ENCODE measurements around the gene PLCH2. TPM values are rescaled to one million over a fixed set of nuclear protein-coding genes. Genes with fewer than 3 reads are reported as not detected.

PLCH2 gene
- polyA plus RNA-seq, 1 donor from 2014 or later, result 5.7 TPM

GRCh38 chr1:2468540-2468939, 7.5 kb upstream of the PLCH2 start:
- Histone ChIP-seq H3K27ac (ENCODE audit: low read length) (no peak overlapping the region), H3K9me2 (ENCODE audit: insufficient read depth, low read length) (no peaks in the 10 kb centered on the region), H3K4me2 (ENCODE audit: low read length) (no peak overlapping the region), H3K36me3 (ENCODE audit: insufficient read depth, low read length) (no peaks in the 10 kb centered on the region), H3K4me3 (ENCODE audit: low read length) (no peak overlapping the region), H3K9me3 (ENCODE audit: low read length) (no peaks in the 10 kb centered on the region), H3F3A (ENCODE audit: insufficient read depth, low read length, poor library complexity, severe bottlenecking) (no peaks in the 10 kb centered on the region), H3K79me2 (replicated peaks; ENCODE audit: insufficient read depth, low read length) (no peaks in the 10 kb centered on the region), H3K9ac (ENCODE audit: low read length) (no peak overlapping the region), H4K20me1 (ENCODE audit: insufficient read depth) (no peaks in the 10 kb centered on the region), H3K27me3 (ENCODE audit: insufficient read depth, low read depth, low read length) (no peaks in the 10 kb centered on the region), H2AFZ (ENCODE audit: low read depth, low read length) (no peak overlapping the region)
- TF ChIP-seq, protein P1, sequence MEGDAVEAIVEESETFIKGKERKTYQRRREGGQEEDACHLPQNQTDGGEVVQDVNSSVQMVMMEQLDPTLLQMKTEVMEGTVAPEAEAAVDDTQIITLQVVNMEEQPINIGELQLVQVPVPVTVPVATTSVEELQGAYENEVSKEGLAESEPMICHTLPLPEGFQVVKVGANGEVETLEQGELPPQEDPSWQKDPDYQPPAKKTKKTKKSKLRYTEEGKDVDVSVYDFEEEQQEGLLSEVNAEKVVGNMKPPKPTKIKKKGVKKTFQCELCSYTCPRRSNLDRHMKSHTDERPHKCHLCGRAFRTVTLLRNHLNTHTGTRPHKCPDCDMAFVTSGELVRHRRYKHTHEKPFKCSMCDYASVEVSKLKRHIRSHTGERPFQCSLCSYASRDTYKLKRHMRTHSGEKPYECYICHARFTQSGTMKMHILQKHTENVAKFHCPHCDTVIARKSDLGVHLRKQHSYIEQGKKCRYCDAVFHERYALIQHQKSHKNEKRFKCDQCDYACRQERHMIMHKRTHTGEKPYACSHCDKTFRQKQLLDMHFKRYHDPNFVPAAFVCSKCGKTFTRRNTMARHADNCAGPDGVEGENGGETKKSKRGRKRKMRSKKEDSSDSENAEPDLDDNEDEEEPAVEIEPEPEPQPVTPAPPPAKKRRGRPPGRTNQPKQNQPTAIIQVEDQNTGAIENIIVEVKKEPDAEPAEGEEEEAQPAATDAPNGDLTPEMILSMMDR (IDR thresholded peaks at IDR 0.05; ENCODE audit: poor library complexity, severe bottlenecking), result no peak
- TF ChIP-seq EZH2 (IDR thresholded peaks at IDR 0.05; ENCODE audit: borderline replicate concordance, insufficient read depth, low read length, poor library complexity, severe bottlenecking), result no peak
- TF ChIP-seq REST (IDR thresholded peaks at IDR 0.05; ENCODE audit: borderline replicate concordance), result no peak
- TF ChIP-seq EP300 (conservative IDR thresholded peaks at IDR 0.05; ENCODE audit: poor library complexity, severe bottlenecking), result no peak
- no peak for TF ChIP-seq TAF1 (IDR thresholded peaks at IDR 0.05; ENCODE audit: low read depth)
- no peak for TF ChIP-seq POLR2AphosphoS5 (IDR thresholded peaks at IDR 0.05)
- no peak for TF ChIP-seq MXI1 (conservative IDR thresholded peaks at IDR 0.05; ENCODE audit: poor library complexity, severe bottlenecking)
- TF ChIP-seq RAD21 (conservative IDR thresholded peaks at IDR 0.05), result no peak

DNA sequence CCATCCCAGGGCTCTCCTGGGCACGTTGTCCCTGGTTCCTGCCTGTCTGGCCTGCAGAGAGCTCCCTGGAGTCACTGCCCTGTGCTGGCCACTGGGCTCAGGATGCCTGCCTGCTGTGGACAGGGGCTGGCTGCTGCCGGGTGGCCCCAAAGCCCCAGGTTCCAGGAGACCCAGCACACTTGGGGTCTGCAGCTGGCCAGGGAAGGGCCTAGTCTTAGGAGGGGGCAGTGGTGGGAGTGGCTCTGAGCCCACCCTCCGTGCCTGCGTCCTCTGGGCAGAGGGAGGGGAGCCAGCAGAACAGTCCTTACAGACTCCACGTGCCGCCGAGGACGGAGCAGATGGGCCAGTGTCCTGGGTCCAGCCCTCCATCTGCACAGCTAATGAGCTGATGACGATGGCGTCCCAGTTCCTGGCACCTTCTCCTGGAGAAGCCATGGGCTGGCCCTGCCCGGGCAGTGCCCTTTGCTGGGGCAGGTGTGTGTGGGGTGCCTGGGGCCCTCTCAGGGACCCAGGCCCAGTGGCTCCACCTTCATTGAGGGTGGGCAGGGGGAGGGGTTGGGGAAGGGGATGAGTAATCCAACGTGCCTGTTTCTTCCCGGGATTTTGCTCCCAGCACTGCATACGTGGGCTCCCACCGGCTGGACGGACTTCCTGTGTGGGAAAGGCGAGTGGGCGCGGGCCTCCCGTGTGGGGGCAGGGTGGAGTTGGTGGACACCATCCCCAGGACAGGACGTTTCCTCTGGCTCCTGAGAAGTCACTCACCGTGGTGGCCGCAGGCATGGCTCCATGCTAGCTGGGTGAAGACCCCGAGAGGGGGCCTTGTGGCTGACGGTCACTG, 6.8 kb upstream of the PLCH2 start:
- no peaks in the 10 kb centered on the region for H3K9me3 ChIP-seq (ENCODE audit: low read length)
- no peak overlapping the region for H3K4me3 ChIP-seq (ENCODE audit: low read length)
- no peak overlapping the region for H3K9ac ChIP-seq (ENCODE audit: low read length)
- H2AFZ ChIP-seq (ENCODE audit: low read depth, low read length), result no peak overlapping the region
- no peak overlapping the region for H3K27ac ChIP-seq (ENCODE audit: low read length)
- H3K27me3 ChIP-seq (ENCODE audit: insufficient read depth, low read depth, low read length), result no peaks in the 10 kb centered on the region
- TF ChIP-seq EZH2 (IDR thresholded peaks at IDR 0.05; ENCODE audit: borderline replicate concordance, insufficient read depth, low read length, poor library complexity, severe bottlenecking) (no peak), EP300 (conservative IDR thresholded peaks at IDR 0.05; ENCODE audit: poor library complexity, severe bottlenecking) (no peak)
- no peaks in the 10 kb centered on the region for H3K36me3 ChIP-seq (ENCODE audit: insufficient read depth, low read length)
- H3F3A ChIP-seq (ENCODE audit: insufficient read depth, low read length, poor library complexity, severe bottlenecking), result no peaks in the 10 kb centered on the region
- no peaks in the 10 kb centered on the region for H3K9me2 ChIP-seq (ENCODE audit: insufficient read depth, low read length)
- no peak overlapping the region for H3K4me2 ChIP-seq (ENCODE audit: low read length)
- no peaks in the 10 kb centered on the region for H4K20me1 ChIP-seq (ENCODE audit: insufficient read depth)
- H3K79me2 ChIP-seq (replicated peaks; ENCODE audit: insufficient read depth, low read length), result no peaks in the 10 kb centered on the region
